Chondrocyte (in vitro differentiated cells): ENCODE results near the gene SYDE1. TPM values are rescaled to one million over a fixed set of nuclear protein-coding genes. Genes with fewer than 3 reads are reported as not detected.
A peak's percentile ranks its signal among the peaks of the same experiment; 100 is the strongest.

ENCODE experiments used
- DNase-seq: peaks from one replicate; pipeline ENCODE4 v3.0.0; 2021; ENCODE audit warnings: mixed read lengths, low spot score
- H3K27ac Mint-ChIP-seq: one replicate; pipeline ENCODE4 v1.8.0; 2021; ENCODE audit warnings: mild to moderate bottlenecking, moderate library complexity, mixed read lengths; ENCODE audit not compliant: unreplicated experiment
- H3K27me3 Mint-ChIP-seq: 2 replicates; pipeline ENCODE4 v1.8.0; 2021; ENCODE audit warnings: low read depth, mixed read lengths
- H3K36me3 Mint-ChIP-seq: 2 replicates; pipeline ENCODE4 v1.8.0; 2021; ENCODE audit warnings: low read depth, mixed read lengths
- H3K4me1 Mint-ChIP-seq: 2 replicates; pipeline ENCODE4 v1.8.0; 2021; ENCODE audit warnings: low read depth, mild to moderate bottlenecking, mixed read lengths
- H3K4me3 Mint-ChIP-seq: one replicate; pipeline ENCODE4 v1.8.0; 2021; ENCODE audit warnings: mild to moderate bottlenecking, moderate library complexity, mixed read lengths; ENCODE audit not compliant: unreplicated experiment
- H3K9me3 Mint-ChIP-seq: 2 replicates; pipeline ENCODE4 v1.8.0; 2021; ENCODE audit warnings: low read depth, mixed read lengths
- CTCF ChIP-seq: fragments of 200-600 bp; sonication (generic); IDR thresholded peaks from 2 replicates; pipeline ENCODE4 v1.5.0; 2021; ENCODE audit warnings: antibody characterized with exemption, mild to moderate bottlenecking, moderate library complexity
- total RNA-seq: library from RNA; stranded (reverse); gene quantifications from 3 replicates; pipeline ENCODE4 v1.2.1, GENCODE V29; 2021

Gene SYDE1
- total RNA-seq, 1 donor from 2014 or later: 98.0 TPM

- TF ChIP-seq CTCF: no peak
- no peaks in the 10 kb centered on the region for H3K9me3 Mint-ChIP-seq
- no peak overlapping the region for H3K27ac Mint-ChIP-seq
- no peak overlapping the region for H3K4me3 Mint-ChIP-seq
- peaks cover 34% of the 10 kb centered on the region for H3K36me3 Mint-ChIP-seq
- no peaks in the 10 kb centered on the region for H3K27me3 Mint-ChIP-seq
- H3K4me1 Mint-ChIP-seq: peaks cover 17% of the 10 kb centered on the region
- peak; percentile 75 for DNase-seq
Observed at GRCh38 chr19:15118789-15119494, 11.7 kb downstream of the SYDE1 start.

DNA sequence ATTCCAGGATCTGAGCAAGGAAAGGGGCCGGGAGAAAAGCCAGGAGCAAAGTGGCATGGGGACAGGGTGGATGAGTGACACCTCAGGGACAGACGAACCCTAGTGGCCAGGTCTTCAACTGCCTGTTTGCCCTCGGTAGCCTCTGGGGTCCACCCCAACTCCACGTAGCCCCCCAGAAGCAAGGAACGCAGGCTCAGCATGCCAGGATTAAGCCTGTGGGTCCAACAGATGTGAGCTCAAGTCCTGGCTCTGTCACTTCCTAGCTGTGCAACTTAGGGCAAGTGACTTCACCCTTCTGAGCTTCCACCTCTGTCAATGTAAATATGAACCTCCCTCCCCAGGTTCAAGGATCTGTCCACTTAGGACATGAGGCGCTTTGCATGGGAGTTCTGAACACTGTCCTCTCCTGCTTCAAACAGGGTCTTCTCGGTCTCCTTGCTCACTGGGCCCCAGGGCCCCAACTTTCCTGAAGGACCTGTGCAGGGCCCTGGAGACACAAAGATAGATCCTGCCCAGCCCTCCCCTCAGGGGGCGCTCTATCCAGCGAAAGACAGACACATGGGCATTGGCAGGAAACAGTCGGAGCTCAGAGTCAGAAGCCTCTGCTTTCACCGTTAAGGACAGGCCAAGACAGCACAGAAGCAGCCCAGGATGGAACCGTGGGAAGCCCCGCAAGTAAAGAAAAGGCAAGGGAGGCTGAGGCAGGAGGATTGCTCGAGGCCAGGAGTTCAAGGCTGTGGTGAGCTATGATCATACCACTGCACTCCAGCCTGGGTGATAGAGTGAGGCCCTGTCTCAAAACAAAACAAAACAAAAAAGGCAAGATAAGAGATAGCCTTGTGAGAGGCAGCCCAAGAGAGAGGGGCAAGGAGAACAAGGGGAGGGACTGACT lies 13.2 kb downstream of the SYDE1 start:
- H3K4me3 Mint-ChIP-seq: no peak overlapping the region
- DNase-seq: no peak
- H3K36me3 Mint-ChIP-seq: peaks cover 28% of the 10 kb centered on the region
- no peaks in the 10 kb centered on the region for H3K27me3 Mint-ChIP-seq
- H3K4me1 Mint-ChIP-seq: peaks cover 16% of the 10 kb centered on the region
- peak; percentile 18 for TF ChIP-seq CTCF
- H3K27ac Mint-ChIP-seq: peak overlapping the region; percentile 2
- H3K9me3 Mint-ChIP-seq: no peaks in the 10 kb centered on the region

DNA sequence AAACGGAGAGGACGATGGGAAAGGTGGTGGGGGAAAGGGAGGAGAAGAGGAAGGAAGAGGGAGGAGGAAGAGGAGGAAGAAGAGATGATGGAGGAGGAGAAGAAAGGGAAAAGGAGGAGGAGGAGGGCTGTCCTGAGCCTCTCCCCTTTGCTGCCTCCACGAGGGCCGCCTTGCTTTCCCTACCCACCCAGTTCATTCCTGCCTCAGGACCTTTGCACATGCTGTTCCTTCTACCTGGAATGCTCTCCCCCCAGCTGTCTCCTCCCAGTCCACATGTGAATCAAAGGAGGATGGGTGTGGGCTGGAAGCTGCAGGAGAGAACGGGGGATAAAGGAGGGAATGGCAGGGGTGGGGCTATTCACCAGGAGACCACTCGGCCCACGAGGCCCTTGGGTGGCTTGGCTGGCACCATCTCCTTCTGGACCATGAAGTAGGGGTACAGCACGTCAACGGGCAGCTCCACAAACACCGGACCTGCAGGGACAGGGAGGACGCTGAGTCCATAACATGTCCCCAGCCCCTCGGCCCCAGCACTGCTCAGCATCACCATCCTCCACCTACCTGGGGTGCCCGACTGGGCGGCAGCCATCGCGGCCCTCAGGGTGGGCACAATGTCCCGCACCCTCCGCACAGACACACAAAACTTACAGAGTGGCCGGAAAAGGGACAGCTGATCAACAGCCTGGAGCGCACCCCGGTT lies 15.3 kb downstream of the SYDE1 start:
- H3K4me3 Mint-ChIP-seq: no peak overlapping the region
- no peak for DNase-seq
- H3K27me3 Mint-ChIP-seq: no peaks in the 10 kb centered on the region
- H3K4me1 Mint-ChIP-seq: peaks cover 23% of the 10 kb centered on the region
- TF ChIP-seq CTCF: no peak
- no peak overlapping the region for H3K27ac Mint-ChIP-seq
- no peaks in the 10 kb centered on the region for H3K9me3 Mint-ChIP-seq
- peaks cover 25% of the 10 kb centered on the region for H3K36me3 Mint-ChIP-seq

DNA sequence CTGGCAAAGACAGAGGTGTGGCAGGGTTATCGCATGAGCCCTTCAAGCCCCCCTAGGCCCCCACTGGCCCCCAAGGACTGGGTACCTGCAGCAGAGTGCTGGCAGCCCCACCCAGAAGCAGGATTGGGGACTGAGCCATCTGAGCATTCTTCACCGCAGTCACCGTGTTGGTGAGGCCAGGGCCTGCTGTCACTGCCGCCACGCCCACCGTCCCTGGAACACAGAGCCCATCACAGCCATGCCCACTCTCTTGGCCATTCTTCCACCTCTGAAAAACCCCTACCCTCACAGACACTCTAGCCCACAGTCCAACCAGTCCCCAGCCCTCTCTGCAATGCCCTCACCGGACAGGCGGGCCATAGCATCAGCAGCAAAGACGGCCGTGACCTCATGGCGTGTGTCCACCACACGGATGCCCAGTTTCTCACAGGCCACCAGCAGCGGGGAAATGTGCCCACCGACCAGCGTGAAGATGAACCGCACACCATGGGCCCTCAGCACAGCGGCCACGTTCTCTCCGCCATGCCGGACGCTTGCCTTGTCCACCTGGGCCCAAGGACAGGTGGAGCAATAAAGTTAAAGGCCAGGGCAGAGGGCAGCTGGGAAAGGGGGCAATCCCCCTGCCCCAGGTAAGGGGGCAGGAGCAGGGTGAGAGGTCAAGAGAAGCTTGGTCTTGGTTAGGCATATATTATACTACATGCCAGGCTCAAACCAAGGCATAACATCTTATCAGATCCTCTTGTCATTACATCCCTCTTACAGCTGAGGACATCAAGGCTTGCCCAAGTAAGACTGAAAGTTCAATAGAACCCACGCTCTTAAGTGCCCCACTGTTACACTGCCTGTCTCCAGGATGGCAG lies 16.1 kb downstream of the SYDE1 start:
- no peak for TF ChIP-seq CTCF
- Mint-ChIP-seq H3K27ac (peak overlapping the region; percentile 75), H3K36me3 (peaks cover 20% of the 10 kb centered on the region), H3K4me1 (peaks cover 23% of the 10 kb centered on the region), H3K9me3 (no peaks in the 10 kb centered on the region), H3K4me3 (no peak overlapping the region), H3K27me3 (no peaks in the 10 kb centered on the region)
- DNase-seq: no peak
